PC-3 (cell line): ENCODE measurements around the gene ITGA3.

Experiments
- CTCF ChIP-seq: fragments of 300-600 bp; sonication (generic); conservative IDR thresholded peaks from 2 replicates; pipeline ENCODE4 v1.5.1; 2017; ENCODE audit warnings: antibody characterized with exemption, low read depth, mild to moderate bottlenecking, low read length
- EZH2 ChIP-seq: fragments of 300-600 bp; sonication (generic); IDR thresholded peaks from one replicate; pipeline ENCODE4 v1.6.1; 2017; ENCODE audit warnings: antibody characterized with exemption, mild to moderate bottlenecking, low read length; ENCODE audit not compliant: unreplicated experiment

- TF ChIP-seq CTCF: no peak
- TF ChIP-seq EZH2: no peak
These were observed 37.9 kb downstream of the ITGA3 start for GRCh38 chr17:50093807-50094206.
